ENCODE results near the gene DST. TPM values are rescaled to one million over a fixed set of nuclear protein-coding genes. Genes with fewer than 3 reads are reported as not detected.

DST gene
- total RNA-seq, 1 experiment from 2014 or later, result 132 TPM

DNA sequence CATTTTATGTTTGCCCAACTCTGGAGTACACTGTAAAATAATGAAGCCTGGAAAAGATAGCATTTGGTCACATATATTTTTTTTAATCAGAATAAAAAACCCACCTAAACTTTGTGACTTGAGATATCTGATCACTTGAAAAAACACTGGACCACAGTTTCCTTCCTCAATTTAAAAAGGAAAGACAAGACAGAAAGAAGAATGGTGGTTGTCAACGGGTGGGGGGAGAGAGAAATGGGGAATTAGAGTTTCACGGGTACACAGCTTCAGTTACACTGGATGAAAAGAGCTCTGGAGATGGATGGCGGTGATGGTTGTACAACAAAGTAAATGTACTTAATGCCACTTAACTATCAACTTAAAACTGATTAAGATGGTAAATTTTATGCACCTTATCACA is 14.7 kb upstream of the DST start:
- H3K27me3 Mint-ChIP-seq (ENCODE audit: low read depth), result no peaks in the 10 kb centered on the region
- ATAC-seq, result no peak
- peaks cover 46% of the 10 kb centered on the region for H3K4me1 Mint-ChIP-seq
- CTCF ChIA-PET, result interaction anchor here (1.5 kb wide), 1 partner anchor 194 kb away, joined by 4 read pairs; no protein-coding TSS in a partner anchor
- DNase-seq (ENCODE audit: low spot score), result no peak
- no peaks in the 10 kb centered on the region for H3K36me3 Mint-ChIP-seq
- H3K9me3 Mint-ChIP-seq, result no peaks in the 10 kb centered on the region
- POLR2A ChIA-PET, result no interaction called here
- no peak for TF ChIP-seq CREM (CRISPR knock-in tag; IDR thresholded peaks at IDR 0.05)
- no peak for TF ChIP-seq NFYB (CRISPR knock-in tag; conservative IDR thresholded peaks at IDR 0.05; ENCODE audit: low read depth)
- no peak for TF ChIP-seq NR1H2 (CRISPR knock-in tag; IDR thresholded peaks at IDR 0.05)
- TF ChIP-seq ATF1 (CRISPR knock-in tag; IDR thresholded peaks at IDR 0.05), result no peak
- TF ChIP-seq NFE2L1 (CRISPR knock-in tag; IDR thresholded peaks at IDR 0.05), result no peak
- TF ChIP-seq, protein P1, sequence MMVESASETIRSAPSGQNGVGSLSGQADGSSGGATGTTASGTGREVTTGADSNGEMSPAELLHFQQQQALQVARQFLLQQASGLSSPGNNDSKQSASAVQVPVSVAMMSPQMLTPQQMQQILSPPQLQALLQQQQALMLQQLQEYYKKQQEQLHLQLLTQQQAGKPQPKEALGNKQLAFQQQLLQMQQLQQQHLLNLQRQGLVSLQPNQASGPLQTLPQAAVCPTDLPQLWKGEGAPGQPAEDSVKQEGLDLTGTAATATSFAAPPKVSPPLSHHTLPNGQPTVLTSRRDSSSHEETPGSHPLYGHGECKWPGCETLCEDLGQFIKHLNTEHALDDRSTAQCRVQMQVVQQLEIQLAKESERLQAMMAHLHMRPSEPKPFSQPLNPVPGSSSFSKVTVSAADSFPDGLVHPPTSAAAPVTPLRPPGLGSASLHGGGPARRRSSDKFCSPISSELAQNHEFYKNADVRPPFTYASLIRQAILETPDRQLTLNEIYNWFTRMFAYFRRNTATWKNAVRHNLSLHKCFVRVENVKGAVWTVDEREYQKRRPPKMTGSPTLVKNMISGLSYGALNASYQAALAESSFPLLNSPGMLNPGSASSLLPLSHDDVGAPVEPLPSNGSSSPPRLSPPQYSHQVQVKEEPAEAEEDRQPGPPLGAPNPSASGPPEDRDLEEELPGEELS (CRISPR knock-in tag; IDR thresholded peaks at IDR 0.05), result no peak
- TF ChIP-seq CREB1 (CRISPR knock-in tag; IDR thresholded peaks at IDR 0.05), result no peak
- no peak for TF ChIP-seq ETV6 (CRISPR knock-in tag; IDR thresholded peaks at IDR 0.05)
- TF ChIP-seq, protein P2, sequence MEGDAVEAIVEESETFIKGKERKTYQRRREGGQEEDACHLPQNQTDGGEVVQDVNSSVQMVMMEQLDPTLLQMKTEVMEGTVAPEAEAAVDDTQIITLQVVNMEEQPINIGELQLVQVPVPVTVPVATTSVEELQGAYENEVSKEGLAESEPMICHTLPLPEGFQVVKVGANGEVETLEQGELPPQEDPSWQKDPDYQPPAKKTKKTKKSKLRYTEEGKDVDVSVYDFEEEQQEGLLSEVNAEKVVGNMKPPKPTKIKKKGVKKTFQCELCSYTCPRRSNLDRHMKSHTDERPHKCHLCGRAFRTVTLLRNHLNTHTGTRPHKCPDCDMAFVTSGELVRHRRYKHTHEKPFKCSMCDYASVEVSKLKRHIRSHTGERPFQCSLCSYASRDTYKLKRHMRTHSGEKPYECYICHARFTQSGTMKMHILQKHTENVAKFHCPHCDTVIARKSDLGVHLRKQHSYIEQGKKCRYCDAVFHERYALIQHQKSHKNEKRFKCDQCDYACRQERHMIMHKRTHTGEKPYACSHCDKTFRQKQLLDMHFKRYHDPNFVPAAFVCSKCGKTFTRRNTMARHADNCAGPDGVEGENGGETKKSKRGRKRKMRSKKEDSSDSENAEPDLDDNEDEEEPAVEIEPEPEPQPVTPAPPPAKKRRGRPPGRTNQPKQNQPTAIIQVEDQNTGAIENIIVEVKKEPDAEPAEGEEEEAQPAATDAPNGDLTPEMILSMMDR (IDR thresholded peaks at IDR 0.05), result no peak
- TF ChIP-seq IRF2 (CRISPR knock-in tag; IDR thresholded peaks at IDR 0.05; ENCODE audit: borderline replicate concordance, low read depth), result no peak
- TF ChIP-seq, protein P3, sequence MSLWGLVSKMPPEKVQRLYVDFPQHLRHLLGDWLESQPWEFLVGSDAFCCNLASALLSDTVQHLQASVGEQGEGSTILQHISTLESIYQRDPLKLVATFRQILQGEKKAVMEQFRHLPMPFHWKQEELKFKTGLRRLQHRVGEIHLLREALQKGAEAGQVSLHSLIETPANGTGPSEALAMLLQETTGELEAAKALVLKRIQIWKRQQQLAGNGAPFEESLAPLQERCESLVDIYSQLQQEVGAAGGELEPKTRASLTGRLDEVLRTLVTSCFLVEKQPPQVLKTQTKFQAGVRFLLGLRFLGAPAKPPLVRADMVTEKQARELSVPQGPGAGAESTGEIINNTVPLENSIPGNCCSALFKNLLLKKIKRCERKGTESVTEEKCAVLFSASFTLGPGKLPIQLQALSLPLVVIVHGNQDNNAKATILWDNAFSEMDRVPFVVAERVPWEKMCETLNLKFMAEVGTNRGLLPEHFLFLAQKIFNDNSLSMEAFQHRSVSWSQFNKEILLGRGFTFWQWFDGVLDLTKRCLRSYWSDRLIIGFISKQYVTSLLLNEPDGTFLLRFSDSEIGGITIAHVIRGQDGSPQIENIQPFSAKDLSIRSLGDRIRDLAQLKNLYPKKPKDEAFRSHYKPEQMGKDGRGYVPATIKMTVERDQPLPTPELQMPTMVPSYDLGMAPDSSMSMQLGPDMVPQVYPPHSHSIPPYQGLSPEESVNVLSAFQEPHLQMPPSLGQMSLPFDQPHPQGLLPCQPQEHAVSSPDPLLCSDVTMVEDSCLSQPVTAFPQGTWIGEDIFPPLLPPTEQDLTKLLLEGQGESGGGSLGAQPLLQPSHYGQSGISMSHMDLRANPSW (CRISPR knock-in tag; conservative IDR thresholded peaks at IDR 0.05; ENCODE audit: low read depth), result no peak
- TF ChIP-seq FOXJ3 (CRISPR knock-in tag; IDR thresholded peaks at IDR 0.05; ENCODE audit: borderline replicate concordance), result no peak
- no peak for TF ChIP-seq SMAD4 (CRISPR knock-in tag; IDR thresholded peaks at IDR 0.05)
- TF ChIP-seq, protein P4, sequence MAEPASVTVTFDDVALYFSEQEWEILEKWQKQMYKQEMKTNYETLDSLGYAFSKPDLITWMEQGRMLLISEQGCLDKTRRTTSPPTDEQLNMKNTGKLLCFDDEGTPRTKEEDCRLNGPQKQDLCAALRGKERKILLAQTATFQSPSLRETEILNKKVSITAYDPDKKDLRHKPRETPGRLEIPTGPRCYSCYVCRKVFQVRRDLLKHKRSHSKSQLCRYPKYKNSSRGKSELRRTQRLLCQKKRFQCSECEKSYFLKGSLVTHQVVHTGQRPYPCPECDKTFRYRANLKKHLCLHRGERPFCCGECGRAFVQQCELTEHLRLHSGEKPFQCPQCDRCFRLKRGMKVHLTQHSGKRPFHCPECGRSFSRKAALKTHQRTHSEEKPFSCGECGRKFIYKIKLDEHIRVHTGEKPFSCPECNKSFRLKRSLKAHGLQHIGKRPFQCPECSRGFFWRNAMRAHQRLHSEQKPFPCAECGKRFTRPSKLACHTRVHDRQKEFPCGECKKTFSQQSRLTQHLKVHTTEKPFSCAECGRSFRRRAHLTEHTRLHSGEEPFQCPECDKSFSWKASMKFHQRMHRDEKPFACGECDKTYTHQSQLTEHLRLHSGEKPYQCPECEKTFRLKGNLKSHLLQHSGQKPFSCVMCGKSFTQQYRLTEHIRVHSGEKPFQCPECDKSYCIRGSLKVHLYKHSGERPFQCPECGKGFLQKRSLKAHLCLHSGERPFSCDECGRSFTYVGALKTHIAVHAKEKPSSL (CRISPR knock-in tag; conservative IDR thresholded peaks at IDR 0.05), result no peak
- TF ChIP-seq HMGA2 (CRISPR knock-in tag; IDR thresholded peaks at IDR 0.05), result no peak
- TF ChIP-seq, protein P5, sequence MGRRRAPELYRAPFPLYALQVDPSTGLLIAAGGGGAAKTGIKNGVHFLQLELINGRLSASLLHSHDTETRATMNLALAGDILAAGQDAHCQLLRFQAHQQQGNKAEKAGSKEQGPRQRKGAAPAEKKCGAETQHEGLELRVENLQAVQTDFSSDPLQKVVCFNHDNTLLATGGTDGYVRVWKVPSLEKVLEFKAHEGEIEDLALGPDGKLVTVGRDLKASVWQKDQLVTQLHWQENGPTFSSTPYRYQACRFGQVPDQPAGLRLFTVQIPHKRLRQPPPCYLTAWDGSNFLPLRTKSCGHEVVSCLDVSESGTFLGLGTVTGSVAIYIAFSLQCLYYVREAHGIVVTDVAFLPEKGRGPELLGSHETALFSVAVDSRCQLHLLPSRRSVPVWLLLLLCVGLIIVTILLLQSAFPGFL (CRISPR knock-in tag; IDR thresholded peaks at IDR 0.05; ENCODE audit: borderline replicate concordance), result no peak
- TF ChIP-seq SP1 (CRISPR knock-in tag; conservative IDR thresholded peaks at IDR 0.05), result no peak
- no peak for TF ChIP-seq ZNF423 (CRISPR knock-in tag; IDR thresholded peaks at IDR 0.05)
- TF ChIP-seq SMAD3 (CRISPR knock-in tag; IDR thresholded peaks at IDR 0.05; ENCODE audit: borderline replicate concordance), result no peak
- no peak for TF ChIP-seq FOXK1 (CRISPR knock-in tag; IDR thresholded peaks at IDR 0.05)
- no peak overlapping the region for H3K27ac Mint-ChIP-seq
- H3K4me3 Mint-ChIP-seq, result no peak overlapping the region

All from WTC11 (cell line).